GM12878 (cell line): ENCODE results near the gene NCAPD3.

ENCODE experiments used
- CHD2 ChIP-seq: IDR thresholded peaks from 2 replicates; pipeline ENCODE4 v1.6.1; 2011; ENCODE audit warnings: low read depth, low read length, improper control_type of control experiment, borderline replicate concordance
- CTCF ChIP-seq, 3 experiments: IDR thresholded peaks in 2 of 3; conservative IDR thresholded peaks in 1 of 3; 2 replicates each; pipeline ENCODE4 v1.5.1; 2011; ENCODE audit warnings: low read depth in 3 of 3, low read length in 3 of 3, mild to moderate bottlenecking in 3 of 3, control low read depth in 2 of 3, moderate library complexity in 2 of 3, inconsistent platforms in 1 of 3, mixed read lengths in 1 of 3; ENCODE audit not compliant: control insufficient read depth in 2 of 3, insufficient read depth in 1 of 3; ENCODE audit errors: extremely low read depth in 1 of 3
- ELK1 ChIP-seq: IDR thresholded peaks from 2 replicates; pipeline ENCODE4 v1.6.1; 2012; ENCODE audit warnings: low read depth, low read length, improper control_type of control experiment
- EP300 ChIP-seq, 2 experiments: fragments of 150-350 bp in 1 of 2; IDR thresholded peaks; 2 replicates each; pipeline ENCODE4 v1.6.1; 2011 to 2012; ENCODE audit warnings: low read depth in 2 of 2, low read length in 2 of 2, borderline replicate concordance in 1 of 2, improper control_type of control experiment in 1 of 2, inconsistent platforms in 1 of 2; ENCODE audit not compliant: control insufficient read depth in 1 of 2
- JUND ChIP-seq: IDR thresholded peaks from 2 replicates; pipeline ENCODE4 v1.6.1; 2012; ENCODE audit warnings: low read depth, mild to moderate bottlenecking, low read length, improper control_type of control experiment, moderate library complexity
- KAT2A ChIP-seq: conservative IDR thresholded peaks from 2 replicates; pipeline ENCODE4 v1.6.1; 2011; ENCODE audit warnings: low read depth, low read length; ENCODE audit not compliant: control insufficient read depth
- NRF1 ChIP-seq: conservative IDR thresholded peaks from 2 replicates; pipeline ENCODE4 v1.6.1; 2011; ENCODE audit warnings: mild to moderate bottlenecking, low read depth, low read length, improper control_type of control experiment
- POLR2A ChIP-seq: IDR thresholded peaks from 2 replicates; pipeline ENCODE4 v1.6.1; 2011; ENCODE audit warnings: low read depth, mild to moderate bottlenecking, low read length
- POLR2AphosphoS5 ChIP-seq: IDR thresholded peaks from 2 replicates; pipeline ENCODE4 v1.6.1; 2011; ENCODE audit warnings: mild to moderate bottlenecking, low read length, inconsistent platforms
- SMC3 ChIP-seq: IDR thresholded peaks from 2 replicates; pipeline ENCODE4 v1.6.1; 2011; ENCODE audit warnings: low read length, improper control_type of control experiment, borderline replicate concordance
- TCF7 ChIP-seq: IDR thresholded peaks from 2 replicates; pipeline ENCODE4 v1.6.1; 2014; ENCODE audit warnings: antibody characterized with exemption, borderline replicate concordance

- TF ChIP-seq ELK1 (no peak), KAT2A (no peak), CTCF (IDR thresholded peaks at IDR 0.05 in 2 of 3, conservative IDR thresholded peaks at IDR 0.05 in 1 of 3; ENCODE audit: control insufficient read depth in 2 of 3, extremely low read depth in 1 of 3, insufficient read depth in 1 of 3, low read depth in 3 of 3, low read length in 3 of 3) (no peak), CHD2 (no peak), EP300 (IDR thresholded peaks at IDR 0.05; ENCODE audit: borderline replicate concordance in 1 of 2, control insufficient read depth in 1 of 2, low read depth in 2 of 2, low read length in 2 of 2) (no peak), SMC3 (no peak), POLR2A (no peak), TCF7 (no peak), NRF1 (no peak), POLR2AphosphoS5 (no peak), JUND (no peak)
Measured at GRCh38 chr11:134258577-134258976, 34.8 kb upstream of the NCAPD3 start.
